Measurements from ENCODE around the gene CDK8.

Gene CDK8

GRCh38 chr13:26448032-26448431, 194.1 kb downstream of the CDK8 start:
- no peaks in the 10 kb centered on the region for H3F3A ChIP-seq (ENCODE audit: control insufficient read depth, insufficient read depth)
- TF ChIP-seq CTCF (IDR thresholded peaks at IDR 0.05; ENCODE audit: low read depth, low read length, poor library complexity, severe bottlenecking): no peak
- no peak for TF ChIP-seq EZH2phosphoT487 (IDR thresholded peaks at IDR 0.05; ENCODE audit: borderline replicate concordance, low read length)

GRCh38 chr13:26449063-26449848, 195.3 kb downstream of the CDK8 start:
- no peak overlapping the region for H3K4me3 ChIP-seq (ENCODE audit: low read length)
- no peaks in the 10 kb centered on the region for H3K4me1 ChIP-seq (ENCODE audit: control insufficient read depth, low read length)
- H3F3A ChIP-seq (ENCODE audit: control insufficient read depth, insufficient read depth): no peaks in the 10 kb centered on the region
- H3K36me3 ChIP-seq (ENCODE audit: control insufficient read depth, low read length): no peaks in the 10 kb centered on the region
- no peak overlapping the region for H3K27ac ChIP-seq (ENCODE audit: low read depth, low read length)
- H3K9me3 ChIP-seq (ENCODE audit: control insufficient read depth, insufficient read depth, low read length): no peaks in the 10 kb centered on the region
- no peaks in the 10 kb centered on the region for H3K9me2 ChIP-seq (replicated peaks; ENCODE audit: control insufficient read depth, low read length)
- TF ChIP-seq CTCF (IDR thresholded peaks at IDR 0.05; ENCODE audit: low read depth, low read length, poor library complexity, severe bottlenecking) (no peak), EZH2phosphoT487 (IDR thresholded peaks at IDR 0.05; ENCODE audit: borderline replicate concordance, low read length) (no peak)
- H4K20me1 ChIP-seq (ENCODE audit: control insufficient read depth, insufficient read depth, low read depth, low read length): no peaks in the 10 kb centered on the region
- H3K27me3 ChIP-seq (ENCODE audit: control insufficient read depth, low read length): peaks cover 6% of the 10 kb centered on the region; the same call in 1 of the 2 replicates
- no peaks in the 10 kb centered on the region for H3K79me2 ChIP-seq (ENCODE audit: control insufficient read depth, low read length)
- no peak overlapping the region for H3K4me2 ChIP-seq (ENCODE audit: low read length)

More at GRCh38 chr13:26448032-26448431, 194.1 kb downstream of the CDK8 start:
- no peaks in the 10 kb centered on the region for H3K4me1 ChIP-seq (ENCODE audit: control insufficient read depth, low read length)
- no peaks in the 10 kb centered on the region for H3K9me3 ChIP-seq (ENCODE audit: control insufficient read depth, insufficient read depth, low read length)
- no peaks in the 10 kb centered on the region for H3K9me2 ChIP-seq (replicated peaks; ENCODE audit: control insufficient read depth, low read length)
- H3K27me3 ChIP-seq (ENCODE audit: control insufficient read depth, low read length): peaks cover 3% of the 10 kb centered on the region; the same call in 1 of the 2 replicates
- no peak overlapping the region for H3K4me3 ChIP-seq (ENCODE audit: low read length)
- H3K79me2 ChIP-seq (ENCODE audit: control insufficient read depth, low read length): no peaks in the 10 kb centered on the region
- H3K4me2 ChIP-seq (ENCODE audit: low read length): no peak overlapping the region
- no peaks in the 10 kb centered on the region for H3K36me3 ChIP-seq (ENCODE audit: control insufficient read depth, low read length)
- H4K20me1 ChIP-seq (ENCODE audit: control insufficient read depth, insufficient read depth, low read depth, low read length): no peaks in the 10 kb centered on the region
- H3K27ac ChIP-seq (ENCODE audit: low read depth, low read length): no peak overlapping the region
